Stimulated activated naive CD8-positive, alpha-beta T cell treated with anti-CD3 and anti-CD28 coated beads, Interleukin-15, Interleukin-2, amounts not matched to agents 100 U/mL and 50 U/mL, for 24 hours (primary cell): ENCODE results near the gene AMBP.

Source experiments
- ATAC-seq: fragments of 150-1000 bp; cut with Tn5 transposase; one replicate; pipeline ENCODE4 v1.10.0; 2021
- DNase-seq: peaks from one replicate; pipeline ENCODE4 v3.0.0; 2021

Gene AMBP

GRCh38 chr9:114078021-114078780, at the start of gene AMBP:
AMBP (minus strand) TSS chr9:114078300; CDS start chr9:114078209, 91 bp downstream.
- ATAC-seq (no peak), DNase-seq (no peak)

DNA sequence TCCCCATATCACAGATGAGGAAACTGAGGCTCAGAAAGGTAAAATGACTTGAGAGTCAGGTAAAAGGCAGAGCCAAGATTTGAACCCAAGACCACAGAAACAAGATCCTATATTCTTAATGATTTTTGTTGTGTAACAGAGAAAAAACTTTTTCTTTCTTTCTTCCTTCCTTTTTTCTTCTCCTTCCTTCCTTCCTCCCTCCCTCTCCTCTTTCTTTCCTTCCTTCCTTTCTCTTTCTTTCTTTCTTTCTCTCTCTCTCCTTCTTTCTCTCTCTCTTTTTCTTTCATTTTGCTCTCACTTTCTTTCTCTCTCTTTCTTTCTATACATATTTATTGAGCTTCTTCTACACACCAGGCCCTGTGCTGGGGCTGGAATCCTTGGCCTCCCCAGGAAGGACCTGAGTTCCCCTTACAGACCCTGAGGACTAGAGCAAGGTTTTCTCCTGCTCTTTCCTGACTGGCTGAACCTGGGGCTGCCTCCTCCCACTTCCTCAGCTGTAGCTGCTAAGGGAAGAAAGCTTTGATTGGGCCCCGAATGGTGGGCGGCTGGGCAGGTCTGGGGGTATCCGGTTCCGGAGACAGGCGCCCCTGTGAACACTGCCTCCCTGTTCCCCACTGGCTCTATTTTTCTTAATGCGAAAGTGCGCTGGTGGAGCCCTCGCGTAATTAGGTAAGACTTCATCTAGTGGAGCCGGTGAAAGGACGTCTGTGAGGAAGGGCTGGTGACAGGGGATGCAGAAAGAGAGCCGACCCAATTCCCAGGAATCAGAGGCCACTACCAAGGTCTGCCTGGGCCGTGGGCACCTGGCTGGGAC, 48.4 kb upstream of the AMBP start:
- no peak for ATAC-seq

GRCh38 chr9:114125476-114126013, 47.4 kb upstream of the AMBP start:
- ATAC-seq (no peak), DNase-seq (no peak)

More for the DNA sequence above, 48.4 kb upstream of the AMBP start:
- no peak for DNase-seq

DNA sequence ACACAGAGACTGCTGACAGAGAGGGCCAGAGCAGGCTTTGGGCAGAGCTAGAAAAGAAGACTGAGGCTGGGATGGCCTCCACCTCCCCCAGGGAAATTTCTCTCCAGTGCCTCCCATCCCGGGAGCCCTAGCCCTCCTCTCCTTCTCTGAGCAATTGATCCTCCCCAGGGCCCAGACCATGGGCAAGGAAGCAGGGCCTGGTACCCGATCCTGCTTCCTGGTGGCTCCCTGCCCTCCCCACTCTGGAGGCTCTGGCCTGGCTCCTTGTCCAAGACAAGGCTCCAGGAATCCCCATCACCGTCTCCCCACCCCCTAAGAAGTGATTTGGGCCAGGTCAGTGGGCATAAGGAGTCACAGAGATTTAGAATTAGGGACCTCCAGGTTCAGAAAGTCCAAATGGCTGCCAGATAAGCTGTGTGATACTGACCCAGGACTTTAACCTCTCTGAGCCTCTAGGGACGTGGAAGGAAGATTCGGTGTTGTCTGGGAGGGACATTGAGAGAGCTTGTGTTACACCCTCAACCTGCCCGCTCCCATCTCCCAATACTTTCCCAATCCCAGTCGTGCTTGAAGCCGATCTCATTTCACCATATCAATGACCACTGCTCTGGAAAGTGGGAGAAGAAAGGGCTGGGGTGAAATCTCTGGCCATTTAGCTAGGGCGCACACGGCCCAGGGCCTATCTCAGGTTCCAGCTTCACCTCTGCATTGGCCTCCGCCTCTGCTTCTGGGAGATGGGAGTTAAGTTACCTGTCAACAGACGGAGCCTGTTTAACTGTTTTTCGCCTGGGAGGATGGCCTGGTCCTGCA, 46.8 kb upstream of the AMBP start:
- no peak for DNase-seq
- ATAC-seq: no peak

- ATAC-seq (no peak), DNase-seq (no peak)
Observed at GRCh38 chr9:114124138-114124537, 46.0 kb upstream of the AMBP start.

DNA sequence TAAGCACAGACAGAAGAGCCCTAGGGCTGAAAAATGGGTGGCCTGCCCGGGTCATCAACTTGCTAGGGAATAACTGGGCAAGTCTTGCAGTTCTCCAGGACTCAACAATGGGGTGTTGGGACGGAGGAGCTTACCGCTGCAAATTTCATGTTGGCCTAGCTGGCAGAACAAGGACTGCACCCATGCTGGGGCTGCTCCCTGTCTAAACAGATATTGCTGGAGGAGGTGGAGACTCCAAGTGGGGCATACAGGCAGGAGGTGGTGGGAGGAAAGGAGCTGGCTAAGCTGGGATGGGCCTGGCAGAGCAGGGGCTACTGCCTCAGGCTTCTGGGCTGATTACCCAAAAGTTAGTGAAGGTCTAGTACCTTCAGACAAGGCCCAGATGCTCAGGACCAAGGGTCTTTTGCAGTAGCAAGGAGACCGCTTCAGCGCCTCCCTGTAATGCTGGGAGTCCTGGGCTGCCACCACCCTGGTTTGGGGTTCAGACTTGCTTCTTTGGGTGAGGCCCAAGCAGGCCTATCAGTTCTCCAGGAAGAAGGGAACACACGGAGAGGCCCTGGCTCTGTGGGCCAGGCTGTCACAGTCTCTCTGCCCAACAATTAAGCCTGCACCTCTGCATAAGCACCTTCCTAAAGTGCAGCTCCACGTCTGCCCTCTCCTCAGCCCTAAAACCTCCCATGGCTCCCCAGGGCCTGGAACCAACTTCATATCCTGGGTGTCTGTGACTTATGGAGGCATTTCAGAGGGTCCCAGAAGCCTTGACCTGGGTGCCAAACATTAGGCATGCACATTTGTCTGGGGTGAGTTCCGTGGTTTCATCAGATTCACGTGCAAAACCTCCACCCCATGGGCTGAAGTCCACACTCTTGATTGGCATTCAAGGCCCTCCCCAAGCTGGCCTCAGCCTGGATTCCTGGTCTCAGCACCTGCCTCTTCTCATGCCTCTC, 45.2 kb upstream of the AMBP start:
- ATAC-seq (no peak), DNase-seq (no peak)

- ATAC-seq (no peak), DNase-seq (no peak)
Observed at GRCh38 chr9:114122136-114123027, 44.3 kb upstream of the AMBP start.

DNA sequence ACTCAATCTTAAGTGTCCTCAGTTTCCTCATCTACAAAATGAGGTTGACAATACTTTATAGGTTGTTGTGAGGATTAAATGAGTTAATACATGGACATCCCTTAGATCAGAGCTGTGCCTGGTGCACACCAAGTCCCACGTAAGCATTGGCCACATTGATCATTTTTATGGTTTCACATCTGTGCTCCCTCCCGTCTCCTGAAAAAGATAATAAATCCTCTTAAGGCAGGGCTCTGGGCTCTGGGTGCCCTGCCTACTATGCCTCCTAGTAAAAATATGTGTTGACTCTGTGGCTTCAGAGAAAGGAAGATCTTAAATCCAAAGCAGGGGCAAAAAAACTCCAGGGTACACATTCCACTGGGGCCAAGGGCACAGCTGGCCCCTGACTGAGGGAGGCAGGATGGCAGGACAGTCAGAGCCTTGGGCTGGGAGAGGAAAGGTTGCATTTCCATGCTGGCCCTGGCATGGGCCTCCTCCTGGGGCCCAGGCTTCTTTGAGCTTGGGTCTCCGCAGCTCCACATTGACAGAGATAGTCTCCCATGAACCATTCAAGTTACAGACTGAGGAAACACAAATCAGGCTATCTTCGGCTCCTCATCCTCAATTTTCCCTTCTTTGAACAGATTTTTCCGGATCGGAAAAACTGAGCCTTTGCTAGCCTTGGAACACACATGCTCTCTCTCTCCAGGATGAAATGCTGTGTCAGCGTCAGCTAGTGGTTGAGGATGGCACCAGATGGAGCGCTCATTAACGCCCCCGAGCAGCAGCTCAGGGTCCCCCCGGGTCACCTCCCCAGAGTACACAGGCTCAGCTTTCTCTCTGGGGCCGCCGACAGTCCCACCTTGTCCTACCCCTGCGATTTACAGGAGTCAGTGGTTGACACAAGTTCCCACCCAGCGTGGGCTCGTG, 43.4 kb upstream of the AMBP start:
- no peak for ATAC-seq
- DNase-seq: no peak

- no peak for DNase-seq
Observed at GRCh38 chr9:114120192-114121014, 42.3 kb upstream of the AMBP start.

DNA sequence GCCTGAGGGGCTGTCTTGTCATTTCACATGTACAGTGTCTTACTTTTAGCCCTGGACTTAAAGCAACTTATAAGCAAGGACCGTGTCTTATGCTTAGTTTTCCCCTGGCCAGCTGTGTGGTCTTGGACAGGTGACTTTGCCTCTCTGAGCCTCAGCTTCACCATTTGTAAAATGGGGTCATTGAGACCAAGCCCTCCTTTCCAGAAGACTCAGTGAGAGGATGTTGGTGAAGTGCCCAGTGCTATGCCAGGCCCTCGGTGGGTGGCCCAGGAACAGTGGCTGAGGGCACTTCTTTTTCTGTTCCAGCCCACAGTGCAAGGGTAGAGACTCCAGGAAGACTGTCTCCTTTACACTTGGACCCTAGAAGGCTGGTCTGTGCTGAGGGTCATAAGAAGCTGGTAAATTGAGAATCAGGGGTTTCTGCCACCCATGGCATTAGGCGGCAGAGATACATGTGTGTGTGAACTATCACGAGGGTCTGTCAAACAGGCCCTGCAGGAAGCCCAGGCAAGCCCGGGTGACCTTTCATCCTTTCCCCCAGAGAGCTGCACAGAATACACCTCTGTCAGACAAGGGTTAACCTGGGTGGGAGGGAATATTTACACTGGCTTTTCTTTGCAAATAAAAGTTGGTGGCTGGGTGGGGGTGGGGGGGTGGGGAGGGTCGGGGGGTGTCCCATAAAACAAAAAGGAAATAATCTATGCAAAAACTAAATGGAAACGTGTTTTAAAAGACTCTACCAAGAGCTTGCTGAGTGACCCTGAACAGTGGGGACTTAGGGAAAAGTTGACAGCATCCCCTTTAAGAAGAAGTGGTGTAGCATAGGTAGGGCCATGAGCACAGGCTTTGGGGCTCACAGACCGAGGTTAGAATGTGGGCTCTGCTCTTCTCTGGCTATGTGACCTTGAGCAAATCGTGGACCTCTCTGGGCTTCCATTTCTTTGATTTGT, 41.4 kb upstream of the AMBP start:
- DNase-seq (no peak), ATAC-seq (no peak)

More at GRCh38 chr9:114120192-114121014, 42.3 kb upstream of the AMBP start:
- no peak for ATAC-seq

GRCh38 chr9:114117996-114118830, 40.1 kb upstream of the AMBP start:
- DNase-seq (no peak), ATAC-seq (no peak)

DNA sequence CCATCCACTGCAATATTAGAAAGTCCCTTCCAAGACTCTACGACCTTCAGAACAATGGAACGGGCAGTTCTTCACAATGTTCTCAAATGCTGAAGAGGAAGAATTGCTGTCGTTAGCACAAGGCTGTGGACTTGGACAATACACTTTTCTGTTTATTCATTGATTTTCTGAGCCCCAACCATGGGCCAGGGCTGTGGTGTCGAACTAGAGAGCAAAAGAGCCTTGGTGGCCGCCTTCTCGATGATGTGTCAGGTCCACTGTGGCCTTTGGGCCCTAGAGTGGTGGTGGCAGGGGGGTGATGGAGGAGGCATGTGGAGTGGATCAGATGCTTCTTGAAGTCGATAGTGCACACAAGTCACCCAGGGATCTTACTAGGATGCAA, 39.5 kb upstream of the AMBP start:
- DNase-seq: no peak
- ATAC-seq: no peak

- ATAC-seq: no peak
- no peak for DNase-seq
Observed at GRCh38 chr9:114116126-114116747, 38.1 kb upstream of the AMBP start.

DNA sequence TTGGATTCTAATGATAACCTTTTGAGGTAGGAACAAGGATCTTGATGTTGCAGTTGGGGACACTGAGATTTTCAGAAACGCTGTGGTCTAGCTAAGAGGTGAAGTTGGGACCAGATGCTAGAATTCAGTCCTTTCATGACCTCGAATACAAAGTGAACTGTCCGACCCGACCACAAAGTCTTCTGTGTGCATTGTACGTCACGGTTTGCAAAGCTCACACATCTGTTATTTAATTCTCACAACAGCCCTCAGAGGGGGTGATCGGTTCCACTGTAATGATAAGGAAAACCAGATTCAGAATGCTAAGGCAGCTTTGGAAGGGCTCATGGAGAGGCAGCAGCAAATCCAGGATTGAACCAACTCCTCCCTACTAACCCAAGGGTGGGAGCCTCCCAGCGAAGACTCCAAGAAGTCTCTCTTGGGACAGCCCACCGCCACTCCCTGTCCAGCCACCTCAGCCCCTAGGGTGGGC, 37.6 kb upstream of the AMBP start:
- ATAC-seq (no peak), DNase-seq (no peak)

- no peak for DNase-seq
Observed at GRCh38 chr9:114114364-114114763, 36.3 kb upstream of the AMBP start.

More at GRCh38 chr9:114114364-114114763, 36.3 kb upstream of the AMBP start:
- no peak for ATAC-seq
